ENCODE data around the gene ERLIN1. TPM values are rescaled to one million over a fixed set of nuclear protein-coding genes. Genes with fewer than 3 reads are reported as not detected.

ERLIN1 gene
- total and polyA plus RNA-seq, 2 experiments from 2014 or later: 7.2 to 20.4 TPM

- TF ChIP-seq REST (IDR thresholded peaks at IDR 0.05; ENCODE audit: unreplicated experiment) (no peak), EZH2phosphoT487 (IDR thresholded peaks at IDR 0.05; ENCODE audit: unreplicated experiment) (no peak)
Observed at GRCh38 chr10:100155936-100156335, 29.9 kb downstream of the ERLIN1 start (continued).

GRCh38 chr10:100154666-100155065, 31.2 kb downstream of the ERLIN1 start:
- peaks cover 36% of the 10 kb centered on the region for H3K36me3 Mint-ChIP-seq (ENCODE audit: low read depth)
- H3K4me3 Mint-ChIP-seq: no peak overlapping the region
- no peaks in the 10 kb centered on the region for H3K9me3 Mint-ChIP-seq
- no peak overlapping the region for H3K27ac Mint-ChIP-seq
- no peak overlapping the region for H2AFZ ChIP-seq
- H3K27me3 ChIP-seq (ENCODE audit: insufficient read depth): no peaks in the 10 kb centered on the region
- ATAC-seq (no peak), DNase-seq (ENCODE audit: low spot score) (no peak)
- H4K20me1 ChIP-seq (replicated peaks; ENCODE audit: insufficient read depth): no peaks in the 10 kb centered on the region; the same call in 1 of the 2 replicates
- no peak overlapping the region for H3K27ac ChIP-seq (ENCODE audit: low read depth)
- H3K36me3 ChIP-seq (ENCODE audit: insufficient read depth): peaks cover 18% of the 10 kb centered on the region
- H3K4me3 ChIP-seq: no peak overlapping the region
- H3K27me3 Mint-ChIP-seq (ENCODE audit: insufficient read depth, low read depth, poor library complexity): no peaks in the 10 kb centered on the region
- peaks cover 1% of the 10 kb centered on the region; the same call in 1 of the 3 replicates for H3K4me1 Mint-ChIP-seq
- no peaks in the 10 kb centered on the region for H3K4me1 ChIP-seq (ENCODE audit: insufficient read depth)
- H3K9me2 ChIP-seq (ENCODE audit: insufficient read depth): no peaks in the 10 kb centered on the region
- H3K79me2 ChIP-seq (replicated peaks; ENCODE audit: insufficient read depth): 0 out of 2 replicates have a peak, but pooled peaks cover 6% of the 10 kb centered on the region
- H3F3A ChIP-seq (replicated peaks; ENCODE audit: low read depth): no peaks in the 10 kb centered on the region
- no peak overlapping the region for H3K4me2 ChIP-seq
- TF ChIP-seq POLR2AphosphoS5 (IDR thresholded peaks at IDR 0.05; ENCODE audit: low read depth): no peak
- TF ChIP-seq ZNF114 (CRISPR knock-in tag; IDR thresholded peaks at IDR 0.05): no peak
- TF ChIP-seq ZNF462 (CRISPR knock-in tag; IDR thresholded peaks at IDR 0.05): no peak
- TF ChIP-seq CTCF (conservative IDR thresholded peaks at IDR 0.05; ENCODE audit: low read depth in 2 of 2): no peak
- no peak for TF ChIP-seq ETS1 (IDR thresholded peaks at IDR 0.05)
